PC-9 (cell line): ENCODE results near the gene CMSS1. TPM values are rescaled to one million over a fixed set of nuclear protein-coding genes. Genes with fewer than 3 reads are reported as not detected.

ENCODE experiments used
- BruUV-seq: library from RNA; stranded (reverse); fragments of 400-500 nt; replicated peaks from 2 replicates; lab custom pipeline; 2021; lab: Mats Ljungman, UMichigan
- CTCF ChIA-PET: fragments of 300-600 bp; sonication (Branson Sonifier 250); formaldehyde crosslinking; loops from one replicate; lab custom pipeline; 2022; ENCODE audit warnings: antibody characterized with exemption; lab: Charles Lee
- POLR2A ChIA-PET: fragments of 300-600 bp; sonication (Branson Sonifier 250); formaldehyde crosslinking; loops from one replicate; lab custom pipeline; 2022; ENCODE audit warnings: antibody characterized with exemption; ENCODE audit not compliant: unreplicated experiment; lab: Charles Lee
- DNase-seq, 2 experiments: peaks; one replicate each; pipeline versions ENCODE4 v3.0.0 to v3.0.0-alpha.2; 2015 to 2022; ENCODE audit warnings: mixed read lengths in 1 of 2
- H2AFZ ChIP-seq: fragments of 200-600 bp; sonication (generic); 2 replicates; pipeline ENCODE4 v1.8.1; 2017; ENCODE audit warnings: antibody characterized with exemption
- H3F3A ChIP-seq: fragments of 200-600 bp; sonication (generic); 2 replicates; pipeline ENCODE4 v1.8.1; 2017; ENCODE audit warnings: antibody characterized with exemption, mild to moderate bottlenecking, low read depth; ENCODE audit not compliant: insufficient read depth
- H3K27ac ChIP-seq: fragments of 200-600 bp; sonication (generic); 2 replicates; pipeline ENCODE4 v1.6.1; 2016; ENCODE audit warnings: mixed run types
- H3K27me3 ChIP-seq: fragments of 200-600 bp; sonication (generic); 2 replicates; pipeline ENCODE4 v1.6.1; 2016; ENCODE audit warnings: low read depth, mixed run types; ENCODE audit not compliant: insufficient read depth
- H3K36me3 ChIP-seq: fragments of 200-600 bp; sonication (generic); 2 replicates; pipeline ENCODE4 v1.6.1; 2016; ENCODE audit warnings: low read depth, mixed run types
- H3K4me1 ChIP-seq: fragments of 200-600 bp; sonication (generic); replicated peaks from 2 replicates; pipeline ENCODE4 v1.6.1; 2016; ENCODE audit warnings: mixed run types; ENCODE audit not compliant: insufficient read depth
- H3K4me2 ChIP-seq: fragments of 200-600 bp; sonication (generic); 2 replicates; pipeline ENCODE4 v1.6.1; 2017; ENCODE audit warnings: mixed run types
- H3K4me3 ChIP-seq: fragments of 200-600 bp; sonication (generic); 2 replicates; pipeline ENCODE4 v1.6.1; 2016; ENCODE audit warnings: mixed run types
- H3K79me2 ChIP-seq: fragments of 200-600 bp; sonication (generic); 2 replicates; pipeline ENCODE4 v1.6.1; 2017; ENCODE audit warnings: low read depth, mixed run types
- H3K9me2 ChIP-seq: fragments of 200-600 bp; sonication (generic); 2 replicates; pipeline ENCODE4 v1.8.1; 2017; ENCODE audit warnings: mild to moderate bottlenecking; ENCODE audit not compliant: insufficient read depth
- H3K9me3 ChIP-seq: fragments of 200-600 bp; sonication (generic); 2 replicates; pipeline ENCODE4 v1.8.1; 2016; ENCODE audit warnings: low read depth; ENCODE audit not compliant: insufficient read depth
- H4K20me1 ChIP-seq: fragments of 200-600 bp; sonication (generic); 2 replicates; pipeline ENCODE4 v1.8.1; 2017; ENCODE audit not compliant: insufficient read depth
- CTCF ChIP-seq: fragments of 200-600 bp; sonication (generic); conservative IDR thresholded peaks from 2 replicates; pipeline ENCODE4 v1.6.1; 2017; ENCODE audit warnings: mixed run types, antibody characterized with exemption, mild to moderate bottlenecking, moderate library complexity
- EZH2 ChIP-seq: fragments of 200-600 bp; sonication (generic); IDR thresholded peaks from 2 replicates; pipeline ENCODE4 v1.8.0; 2017; ENCODE audit warnings: antibody characterized with exemption, low read depth
- intact Hi-C: fragments of 100-400 bp; cut with micrococcal nuclease; formaldehyde crosslinking; loops from one replicate; pipeline ENCODE4 v1.10.0; 2022; ENCODE audit not compliant: unreplicated experiment
- total RNA-seq: library from RNA; stranded (reverse); gene quantifications from 2 replicates; pipeline ENCODE4 v1.2.3, GENCODE V29; 2021

Gene CMSS1
- total RNA-seq, 1 experiment from 2014 or later, result 98.9 TPM

- Histone ChIP-seq H3K27ac (no peak overlapping the region), H3K9me3 (no peaks in the 10 kb centered on the region), H3K36me3 (no peaks in the 10 kb centered on the region; the same call in 1 of the 2 replicates), H3K79me2 (no peaks in the 10 kb centered on the region), H3K4me2 (no peak overlapping the region), H3K4me1 (peaks cover 27% of the 10 kb centered on the region), H3K4me3 (no peak overlapping the region), H2AFZ (no peak overlapping the region), H3K27me3 (no peaks in the 10 kb centered on the region), H3K9me2 (no peaks in the 10 kb centered on the region), H3F3A (no peaks in the 10 kb centered on the region), H4K20me1 (no peaks in the 10 kb centered on the region)
- POLR2A ChIA-PET, result interaction anchor here (0.6 kb wide), 1 partner anchor 64 kb away, joined by 3 read pairs; no protein-coding TSS in a partner anchor
- no TSS peak for BruUV-seq
- TF ChIP-seq EZH2 (no peak), CTCF (no peak)
- no peak for DNase-seq
- CTCF ChIA-PET, result interaction anchor here (0.7 kb wide), 1 partner anchor 402 kb away, joined by 3 read pairs; no protein-coding TSS in a partner anchor
- intact Hi-C loops, result no loop called here
Measured at GRCh38 chr3:99939876-99940275, 122.2 kb downstream of the CMSS1 start.

GRCh38 chr3:99940350-99940749 lies 122.7 kb downstream of the CMSS1 start:
- Histone ChIP-seq H3K27me3 (no peaks in the 10 kb centered on the region), H2AFZ (no peak overlapping the region), H3K79me2 (no peaks in the 10 kb centered on the region), H4K20me1 (no peaks in the 10 kb centered on the region), H3K4me2 (0 out of 2 replicates have a peak overlapping the region, but pooled peaks have one; percentile 5), H3F3A (no peaks in the 10 kb centered on the region), H3K27ac (0 out of 2 replicates have a peak overlapping the region, but pooled peaks have one; percentile 5), H3K9me2 (no peaks in the 10 kb centered on the region), H3K36me3 (no peaks in the 10 kb centered on the region; the same call in 1 of the 2 replicates), H3K4me3 (no peak overlapping the region), H3K9me3 (no peaks in the 10 kb centered on the region), H3K4me1 (peaks cover 27% of the 10 kb centered on the region)
- intact Hi-C loops, result no loop called here
- no peak for DNase-seq
- no TSS peak for BruUV-seq
- ChIA-PET CTCF (no interaction called here), POLR2A (interaction anchor here (0.6 kb wide), 1 partner anchor 64 kb away, joined by 3 read pairs; no protein-coding TSS in a partner anchor)
- TF ChIP-seq EZH2 (no peak), CTCF (no peak)

GRCh38 chr3:99941211-99941610 lies 123.5 kb downstream of the CMSS1 start:
- BruUV-seq, result no TSS peak
- no peaks in the 10 kb centered on the region; the same call in 1 of the 2 replicates for H3K36me3 ChIP-seq
- TF ChIP-seq CTCF, result no peak
- TF ChIP-seq EZH2, result no peak
- no peaks in the 10 kb centered on the region for H3K79me2 ChIP-seq
- H3K27me3 ChIP-seq, result no peaks in the 10 kb centered on the region
- peak overlapping the region; percentile 5; the same call in 1 of the 2 replicates for H3K27ac ChIP-seq
- no peak overlapping the region for H2AFZ ChIP-seq
- DNase-seq, result peak in 1 of 2 experiments; percentile 68
- H4K20me1 ChIP-seq, result no peaks in the 10 kb centered on the region
- H3K4me1 ChIP-seq, result peaks cover 27% of the 10 kb centered on the region
- no peaks in the 10 kb centered on the region for H3K9me3 ChIP-seq
- intact Hi-C loops, result no loop called here
- ChIA-PET CTCF (no interaction called here), POLR2A (no interaction called here)
- no peaks in the 10 kb centered on the region for H3F3A ChIP-seq
- H3K9me2 ChIP-seq, result no peaks in the 10 kb centered on the region
- H3K4me3 ChIP-seq, result no peak overlapping the region
- 0 out of 2 replicates have a peak overlapping the region, but pooled peaks have one; percentile 5 for H3K4me2 ChIP-seq
